C4-2B (cell line): ENCODE data around the gene MRPS11.

Experiments
- CTCF ChIP-seq: fragments of 450-650 bp; conservative IDR thresholded peaks from 2 replicates; pipeline ENCODE4 v1.5.1; 2017; ENCODE audit warnings: mild to moderate bottlenecking
- ZFX ChIP-seq: fragments of 450-650 bp; IDR thresholded peaks from 2 replicates; pipeline ENCODE4 v1.6.1; 2017

- TF ChIP-seq CTCF (no peak), ZFX (no peak)
Observed at GRCh38 chr15:88511161-88511560, 43.7 kb downstream of the MRPS11 start.
